GM19372 (cell line): ENCODE results near the gene PCBD2.
"Not testable (repeated sequence)": the region's sequence is repeated elsewhere in the genome, so short reads cannot be mapped to it uniquely, and the experiment has no call there.

Source experiments
- ATAC-seq: cut with Tn5 transposase; IDR thresholded peaks from one replicate; pipeline ENCODE4 v1.9.1; 2021; ENCODE audit warnings: mild to moderate bottlenecking, low read depth, moderate library complexity; ENCODE audit not compliant: unreplicated experiment

The PCBD2 gene

DNA sequence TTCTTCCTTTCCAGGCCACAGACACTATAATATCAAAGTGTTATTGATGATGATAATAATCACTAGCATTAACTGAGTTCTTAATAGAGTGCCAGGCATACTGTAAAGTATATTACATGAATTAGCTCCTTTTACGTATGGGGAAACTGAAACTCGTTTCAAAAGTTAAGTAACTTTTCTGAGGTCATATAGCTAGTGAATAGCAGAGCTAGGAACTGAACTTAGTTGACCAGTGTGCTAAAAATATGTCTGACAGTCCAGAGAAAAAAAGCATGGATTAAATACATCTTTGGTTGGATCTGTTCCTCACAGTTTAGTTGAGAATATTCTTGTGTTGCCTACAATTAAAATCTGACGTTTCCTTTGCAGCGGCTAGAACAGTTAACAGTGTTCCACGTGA lies 44.4 kb downstream of the PCBD2 start:
- ATAC-seq, result no peak

DNA sequence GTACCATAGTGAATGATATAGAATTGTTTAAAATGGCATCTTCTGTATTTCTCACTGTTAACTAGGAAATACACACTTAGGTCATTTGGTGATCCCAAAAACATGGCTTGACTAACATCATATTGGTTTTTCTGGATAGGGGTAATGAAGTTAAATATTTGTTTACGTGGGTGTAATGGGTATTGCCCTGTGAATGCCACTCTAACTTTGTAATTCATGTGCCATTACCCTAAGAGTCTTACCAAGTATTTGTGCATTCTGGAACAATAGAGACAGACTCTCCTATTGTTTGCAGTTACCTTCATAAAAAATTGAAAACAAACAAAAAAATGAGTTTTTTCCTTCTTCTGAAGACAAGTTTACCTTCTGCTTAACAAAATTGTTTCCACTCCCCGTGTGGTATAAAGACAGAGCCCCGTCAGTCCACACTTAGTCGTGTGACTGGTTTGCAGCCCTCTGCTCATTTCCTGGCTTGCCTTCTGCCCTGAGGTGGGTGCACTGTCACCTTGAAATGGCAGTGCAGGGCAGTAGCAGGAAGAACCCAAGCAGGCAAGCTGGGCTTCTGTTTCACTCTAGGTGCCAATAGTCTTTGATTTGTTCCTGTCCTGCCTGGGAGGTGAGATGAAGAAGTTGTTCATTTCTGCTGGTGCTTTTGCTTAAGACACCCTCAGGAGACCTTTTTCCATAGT lies 53.1 kb downstream of the PCBD2 start:
- no peak for ATAC-seq

DNA sequence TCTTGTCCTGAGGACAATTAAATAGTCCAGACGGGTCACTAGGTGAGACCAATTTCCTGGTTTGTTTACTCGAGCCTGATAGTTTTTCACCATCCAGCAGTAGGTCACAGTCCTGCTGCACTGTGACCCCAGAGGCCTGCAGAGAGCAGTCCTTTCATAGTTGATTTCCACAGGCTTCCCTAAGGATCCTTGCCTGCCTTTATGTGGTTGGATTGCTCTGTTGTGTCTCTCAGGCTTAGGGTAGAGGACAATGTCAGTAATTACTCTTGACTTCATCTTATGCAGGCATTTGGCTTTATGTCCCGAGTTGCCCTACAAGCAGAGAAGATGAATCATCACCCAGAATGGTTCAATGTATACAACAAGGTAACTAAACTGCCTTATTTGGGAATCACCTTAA lies 53.8 kb downstream of the PCBD2 start:
- ATAC-seq, result no peak

DNA sequence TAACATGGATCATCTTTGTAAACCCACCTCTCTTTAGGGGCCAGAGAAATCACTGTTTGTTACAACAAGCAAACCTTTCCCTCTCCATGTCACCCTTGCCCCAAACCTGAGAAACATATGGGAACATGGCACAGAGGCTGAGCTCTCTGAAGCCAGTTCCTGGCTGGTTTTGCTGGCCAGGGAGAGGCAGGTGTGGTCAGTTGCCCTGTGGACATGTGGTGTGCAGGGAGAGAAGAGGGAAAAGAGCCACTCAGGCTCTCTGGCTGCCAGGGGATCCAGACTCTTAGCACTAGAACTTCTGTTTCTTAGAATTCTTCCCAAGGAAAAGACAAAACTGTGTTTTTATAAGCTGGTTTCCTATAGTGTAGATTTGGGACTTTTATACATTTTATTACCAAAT lies 58.2 kb downstream of the PCBD2 start:
- no peak for ATAC-seq

- ATAC-seq, result no peak
Measured at GRCh38 chr5:134964359-134965270, 59.7 kb downstream of the PCBD2 start.

DNA sequence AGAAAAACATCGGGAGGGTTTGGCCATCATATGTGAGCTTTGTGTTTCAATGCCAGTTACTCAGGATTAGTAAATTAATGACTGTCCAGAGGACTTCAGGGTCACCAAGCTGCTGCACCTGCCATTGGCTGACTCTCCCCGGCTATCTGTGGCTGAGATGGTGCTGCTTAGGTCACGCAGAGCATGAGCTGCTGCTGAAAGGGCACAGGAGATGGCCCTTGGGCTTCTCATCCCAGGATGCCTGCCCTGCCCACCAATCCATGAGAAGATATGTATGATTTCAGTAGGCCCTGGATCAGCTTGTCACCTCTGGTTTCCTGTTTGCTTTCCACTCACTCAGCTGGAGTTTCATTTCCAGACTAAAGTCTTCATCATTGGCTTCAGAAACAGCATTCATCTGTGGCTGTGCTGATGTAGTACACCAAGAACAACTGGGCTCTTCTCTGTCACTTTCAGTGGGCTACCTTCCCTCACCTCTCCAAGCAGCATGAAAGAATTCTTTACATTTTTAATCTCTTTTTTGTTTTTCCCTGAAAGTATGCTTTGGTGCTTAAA lies 60.4 kb downstream of the PCBD2 start:
- no peak for ATAC-seq

- ATAC-seq, result no peak
Measured at GRCh38 chr5:134967607-134968006, 62.7 kb downstream of the PCBD2 start, which contains the start of gene CATSPER3. Gene CATSPER3 (plus strand): TSS chr5:134967907. CDS start chr5:134967992, 85 bp downstream.

DNA sequence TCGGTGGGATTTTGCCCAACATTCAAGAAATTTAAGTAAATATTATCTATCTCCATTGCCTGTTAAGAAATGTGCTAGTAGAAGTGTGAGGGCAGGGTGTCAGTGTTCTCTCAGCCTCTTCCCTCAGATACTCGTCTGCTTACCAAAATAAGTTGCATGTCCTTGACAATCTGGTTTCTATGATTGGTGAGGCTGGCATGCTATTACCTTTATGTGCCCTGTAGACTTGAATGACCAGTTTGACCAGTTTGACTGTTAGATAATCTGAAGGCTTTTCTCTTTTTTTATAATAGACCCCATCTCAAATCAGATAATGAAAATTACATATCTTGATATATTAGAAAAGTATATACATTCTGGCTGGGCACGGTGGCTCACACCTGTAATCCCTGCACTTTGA lies 63.1 kb downstream of the PCBD2 start:
- ATAC-seq, result no peak

DNA sequence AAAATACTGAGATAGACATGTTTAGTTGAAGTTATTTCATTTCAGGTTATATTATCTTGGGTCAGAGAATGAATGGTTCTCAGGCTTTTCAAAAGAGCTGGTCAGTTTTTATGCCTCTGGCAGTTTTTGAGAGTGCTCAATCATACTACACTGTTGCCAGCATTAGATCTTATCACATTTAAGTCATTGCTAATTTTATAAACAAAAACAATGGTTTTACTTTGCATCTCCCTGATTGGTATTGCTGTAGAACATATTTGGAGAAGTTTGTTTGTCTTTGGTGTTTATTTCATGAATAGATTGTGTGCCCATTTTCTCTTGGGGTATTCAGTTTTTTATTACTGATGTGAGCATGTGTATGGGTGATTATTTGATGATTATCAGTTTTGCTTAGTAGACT lies 64.2 kb downstream of the PCBD2 start:
- no peak for ATAC-seq

- ATAC-seq, result no peak
Measured at GRCh38 chr5:134975078-134975715, 70.3 kb downstream of the PCBD2 start.

- no peak for ATAC-seq
Measured at GRCh38 chr5:134975843-134976242, 70.9 kb downstream of the PCBD2 start.

GRCh38 chr5:134976841-134977240 lies 71.9 kb downstream of the PCBD2 start:
- no peak for ATAC-seq

- ATAC-seq, result no peak
Measured at GRCh38 chr5:134979416-134979815, 74.5 kb downstream of the PCBD2 start.

DNA sequence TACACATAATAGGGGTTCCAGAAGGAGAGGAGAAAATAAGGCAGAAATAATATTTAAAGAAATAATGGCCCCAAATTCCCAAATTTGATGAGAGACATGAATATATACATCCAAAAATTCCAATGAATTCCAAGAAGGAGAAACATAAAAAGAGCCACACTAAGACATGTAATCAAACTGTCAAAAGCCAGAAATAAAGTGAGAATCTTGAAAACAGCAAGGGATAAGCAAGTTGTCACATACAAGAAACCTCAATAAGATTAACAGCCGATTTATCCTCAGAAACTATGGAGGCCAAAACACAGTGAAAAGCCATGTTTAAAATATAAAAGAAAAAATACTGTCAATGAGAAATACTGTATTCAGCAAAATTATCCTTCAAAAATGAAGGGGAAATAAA lies 77.3 kb downstream of the PCBD2 start:
- ATAC-seq, result no peak

DNA sequence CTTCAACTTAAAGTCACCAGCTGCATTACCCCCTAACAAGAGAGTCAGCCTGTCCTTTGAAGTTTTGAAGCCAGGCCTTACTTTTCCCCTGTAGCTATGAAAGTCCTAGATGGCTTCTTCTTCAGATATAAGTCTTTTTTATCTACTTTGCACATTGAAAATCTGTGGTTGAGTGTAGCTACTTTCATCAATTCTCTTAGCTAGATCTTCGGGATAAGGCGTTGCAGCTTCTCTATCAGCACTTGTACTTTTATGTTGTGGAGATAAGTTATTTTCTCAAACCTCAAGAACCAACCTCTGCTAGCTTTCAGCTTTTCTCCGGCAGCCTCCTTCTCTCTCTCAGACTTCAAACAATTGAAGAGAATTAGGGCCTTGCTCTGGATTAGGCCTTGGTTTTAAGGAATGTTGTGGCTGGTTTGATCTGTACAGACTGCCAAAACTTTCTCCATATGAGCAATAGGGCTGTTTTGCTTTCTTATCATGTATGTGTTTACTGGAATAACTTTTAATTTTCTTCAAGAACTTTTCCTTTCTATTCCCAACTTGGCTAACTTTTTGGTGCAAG lies 84.4 kb downstream of the PCBD2 start:
- no peak for ATAC-seq

DNA sequence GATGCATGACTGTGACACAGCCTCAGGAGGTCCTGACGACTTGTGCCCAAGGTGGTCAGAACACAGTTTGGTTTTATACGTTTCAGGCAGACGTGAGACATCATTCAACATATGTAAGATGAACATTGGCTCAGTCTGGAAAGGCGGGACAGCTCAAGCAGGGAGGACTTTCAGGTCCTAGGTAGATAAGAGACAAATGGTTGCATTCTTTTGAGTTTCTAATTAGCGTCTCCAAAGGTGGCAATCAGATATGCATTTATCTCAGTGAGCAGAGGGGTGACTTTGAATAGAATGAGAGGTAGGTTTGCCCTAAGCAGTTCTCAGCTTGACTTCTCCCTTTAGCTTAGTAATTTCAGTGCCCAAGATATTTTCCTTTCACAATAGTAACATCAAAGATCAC lies 85.3 kb downstream of the PCBD2 start:
- not testable (repeated sequence) for ATAC-seq

- ATAC-seq, result no peak
Measured at GRCh38 chr5:134992148-134992547, 87.2 kb downstream of the PCBD2 start.

GRCh38 chr5:134993161-134993560 lies 88.2 kb downstream of the PCBD2 start:
- no peak for ATAC-seq

GRCh38 chr5:134994560-134995156 lies 89.7 kb downstream of the PCBD2 start:
- ATAC-seq, result no peak

GRCh38 chr5:134995850-134996402 lies 91.0 kb downstream of the PCBD2 start:
- no peak for ATAC-seq
